NCI-H82 (cell line): ENCODE results near the gene DMRT2.

ENCODE experiments used
- DNase-seq: peaks from one replicate; lab custom pipeline; 2025; lab: John Stamatoyannopoulos, UW

The DMRT2 gene

GRCh38 chr9:1047591-1048230, 2.4 kb upstream of the DMRT2 start:
- no peak for DNase-seq

GRCh38 chr9:1048231-1048619, 1.9 kb upstream of the DMRT2 start:
- DNase-seq = no peak

- DNase-seq = no peak
Observed at GRCh38 chr9:1048811-1049210, 1.3 kb upstream of the DMRT2 start.

GRCh38 chr9:1049641-1050040, 516 bp upstream of the DMRT2 start:
- DNase-seq = no peak

GRCh38 chr9:1051210-1051583, 1.0 kb downstream of the DMRT2 start:
- DNase-seq = no peak

- DNase-seq = peak; percentile 48
Observed at GRCh38 chr9:1051584-1052275, 1.6 kb downstream of the DMRT2 start.

GRCh38 chr9:1052365-1053281, 2.5 kb downstream of the DMRT2 start:
- DNase-seq = no peak

- no peak for DNase-seq
Observed at GRCh38 chr9:1053282-1053621, 3.1 kb downstream of the DMRT2 start.

GRCh38 chr9:1053986-1054425, 3.8 kb downstream of the DMRT2 start:
- DNase-seq = no peak

GRCh38 chr9:1055166-1055565, 5.0 kb downstream of the DMRT2 start:
- DNase-seq = no peak

GRCh38 chr9:1057910-1058309, 7.8 kb downstream of the DMRT2 start:
- no peak for DNase-seq

- DNase-seq = no peak
Observed at GRCh38 chr9:1058826-1059487, 8.8 kb downstream of the DMRT2 start.

- no peak for DNase-seq
Observed at GRCh38 chr9:1065130-1065529, 15.0 kb downstream of the DMRT2 start.

GRCh38 chr9:1070692-1071091, 20.5 kb downstream of the DMRT2 start:
- DNase-seq = no peak

GRCh38 chr9:1071730-1072129, 21.6 kb downstream of the DMRT2 start:
- no peak for DNase-seq

GRCh38 chr9:1073497-1073896, 23.3 kb downstream of the DMRT2 start:
- no peak for DNase-seq

GRCh38 chr9:1077616-1078015, 27.5 kb downstream of the DMRT2 start:
- no peak for DNase-seq

GRCh38 chr9:1083325-1083913, 33.3 kb downstream of the DMRT2 start:
- peak; percentile 21 for DNase-seq

- DNase-seq = no peak
Observed at GRCh38 chr9:1085086-1085485, 34.9 kb downstream of the DMRT2 start.

- no peak for DNase-seq
Observed at GRCh38 chr9:1086517-1086916, 36.4 kb downstream of the DMRT2 start.

GRCh38 chr9:1087120-1087881, 37.1 kb downstream of the DMRT2 start:
- DNase-seq = no peak
